Pulmonary artery endothelial cell (primary cell): Measurements from ENCODE around the gene KEL. TPM values are rescaled to one million over a fixed set of nuclear protein-coding genes. Genes with fewer than 3 reads are reported as not detected.

ENCODE experiments used
- DNase-seq: peaks from one replicate; pipeline ENCODE4 v3.0.0-alpha.2; 2011; ENCODE audit warnings: low read depth, low spot score
- total RNA-seq: library from RNA; depleted of rRNA; stranded (reverse); fragments of >200 nt; gene quantifications from 2 replicates; pipeline ENCODE4 v1.2.3, GENCODE V29; 2014

Gene KEL
- total RNA-seq, 1 donor from 2014 or later = not detected

- no peak for DNase-seq
These were observed 63.6 kb downstream of the KEL start for GRCh38 chr7:142898377-142899170.

GRCh38 chr7:142897691-142898090 is 64.5 kb downstream of the KEL start:
- no peak for DNase-seq

GRCh38 chr7:142896741-142897379 is 65.3 kb downstream of the KEL start:
- DNase-seq = no peak

- no peak for DNase-seq
These were observed 66.0 kb downstream of the KEL start for GRCh38 chr7:142896151-142896550.

DNA sequence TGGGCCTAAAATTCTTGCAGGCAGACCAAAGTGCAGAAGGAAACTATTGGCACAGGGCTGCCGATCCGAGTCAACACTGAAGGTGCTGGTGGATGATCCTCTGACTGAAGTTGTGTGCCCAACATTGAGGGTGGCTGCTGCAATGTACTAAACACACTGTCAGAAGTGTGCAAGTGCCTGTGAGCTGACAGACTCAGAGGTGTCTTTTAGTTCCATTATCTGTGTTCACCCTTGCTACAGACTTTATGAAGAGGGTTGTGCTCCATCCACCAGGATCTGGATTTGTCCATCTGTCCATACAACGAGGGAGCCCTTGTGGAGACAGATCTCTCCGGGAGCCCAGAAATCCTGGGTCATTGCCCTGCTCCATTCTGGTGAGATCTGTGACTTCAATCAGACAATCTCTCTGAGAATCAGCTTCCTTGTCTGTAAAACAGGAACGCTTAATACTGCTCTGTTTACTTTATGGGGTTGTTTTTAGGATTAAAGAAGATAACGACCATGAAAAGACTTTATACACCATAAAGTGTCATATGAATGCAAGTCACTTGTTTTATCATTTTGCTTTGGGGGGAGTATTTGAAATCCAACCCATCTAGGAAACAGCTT is 67.1 kb downstream of the KEL start:
- no peak for DNase-seq

GRCh38 chr7:142894112-142894984 is 67.8 kb downstream of the KEL start:
- no peak for DNase-seq

- DNase-seq = no peak
These were observed 69.2 kb downstream of the KEL start for GRCh38 chr7:142892951-142893350.

GRCh38 chr7:142891490-142892082 is 70.6 kb downstream of the KEL start:
- no peak for DNase-seq

Other genes starting within 250 kb of the KEL start
- gene PRSS1, start 212.9 kb downstream of the KEL start, total RNA-seq = not detected in 2 replicates
- not detected in 2 replicates for gene PRSS2, start 191.4 kb downstream of the KEL start, total RNA-seq
- gene EPHB6, start 107.3 kb downstream of the KEL start, total RNA-seq = 0.28 and 0.79 TPM in 2 replicates
- not detected in 2 replicates for gene TRPV6, start 76.6 kb downstream of the KEL start, total RNA-seq
- not detected in 2 replicates for gene TRPV5, start 28.6 kb downstream of the KEL start, total RNA-seq
- gene LLCFC1, start 22.9 kb downstream of the KEL start, total RNA-seq = not detected in 2 replicates
- gene OR9A2, start 64.8 kb upstream of the KEL start, total RNA-seq = not detected in 2 replicates
- not detected in 2 replicates for gene OR6V1, start 90.0 kb upstream of the KEL start, total RNA-seq
- not detected in 2 replicates for gene PIP, start 169.7 kb upstream of the KEL start, total RNA-seq
- not detected in 2 replicates for gene TAS2R39, start 221.1 kb upstream of the KEL start, total RNA-seq